Sigmoid colon (tissue), 7 donors: ENCODE results near the gene CYP24A1. TPM values are rescaled to one million over a fixed set of nuclear protein-coding genes. Genes with fewer than 3 reads are reported as not detected.

Experiments used
- DNase-seq: peaks from one replicate; pipeline ENCODE4 v3.0.0-alpha.2; 2019
- H3K27ac ChIP-seq, 4 donors: fragments of 200-600 bp; sonication (generic); one replicate each; pipeline ENCODE4 v1.5.1; 2016 to 2019; ENCODE audit warnings: mild to moderate bottlenecking in 1 of 4
- H3K27me3 ChIP-seq, 3 donors: fragments of 200-600 bp; sonication (generic); one replicate each; pipeline ENCODE4 v1.5.1; 2019; ENCODE audit warnings: mild to moderate bottlenecking in 1 of 3
- H3K36me3 ChIP-seq, 4 donors: fragments of 200-600 bp; sonication (generic); one replicate each; pipeline ENCODE4 v1.5.1; 2016 to 2019
- H3K4me1 ChIP-seq, 4 donors: fragments of 200-600 bp; sonication (generic); one replicate each; pipeline ENCODE4 v1.5.1; 2017 to 2019
- H3K4me3 ChIP-seq, 4 donors: fragments of 200-600 bp; sonication (generic); one replicate each; pipeline ENCODE4 v1.5.1; 2017 to 2019; ENCODE audit warnings: mild to moderate bottlenecking in 2 of 4, moderate library complexity in 1 of 4
- H3K9me3 ChIP-seq, 4 donors: fragments of 200-600 bp in 3 of 4; sonication (generic) in 3 of 4; one replicate each; pipeline versions ENCODE4 v1.5.1 to v1.6.1; 2013 to 2019
- EP300 ChIP-seq, 4 donors: sonication (generic); formaldehyde crosslinking; IDR thresholded peaks; one replicate each; pipeline ENCODE4 v1.6.1; 2017; ENCODE audit warnings: antibody characterized with exemption in 4 of 4
- POLR2A ChIP-seq, 2 donors: fragments of 450-650 bp; IDR thresholded peaks; one replicate each; pipeline ENCODE4 v1.6.1; 2016; ENCODE audit warnings: antibody characterized with exemption in 2 of 2, mild to moderate bottlenecking in 2 of 2, moderate library complexity in 2 of 2
- POLR2AphosphoS5 ChIP-seq, 4 donors: sonication (generic); formaldehyde crosslinking; IDR thresholded peaks; one replicate each; pipeline ENCODE4 v1.6.1; 2017; ENCODE audit warnings: antibody characterized with exemption in 4 of 4
- WGBS, 2 donors: extraction: QIAGEN DNeasy Blood & Tissue Kit; methylation state at CpG; one replicate each; pipeline ENCODE4 v1.1.7; 2013; 5-methylcytosine and 5-hydroxymethylcytosine counted together
- intact Hi-C: fragments of 100-400 bp; cut with DNase I; formaldehyde crosslinking; loops from one replicate; pipeline ENCODE4 v1.15.1; 2023
- polyA plus RNA-seq, 3 donors: library from polyadenylated mRNA; stranded (reverse); fragments of 200-250 nt; gene quantifications; one replicate each; pipeline ENCODE4 v1.2.3, GENCODE V29; 2013
- total RNA-seq, 4 donors: library from RNA; depleted of rRNA; stranded (reverse); fragments of >200 nt; gene quantifications; one replicate each; pipeline ENCODE4 v1.1.0, GENCODE V29; 2016
- TF ChIP-seq, protein P1 (sequence below), 4 experiments: fragments of 450-650 bp in 3 of 4; fragments of 200-600 bp in 1 of 4; IDR thresholded peaks; one replicate each; pipeline ENCODE4 v1.5.1; 2016 to 2019; ENCODE audit warnings: antibody characterized with exemption in 4 of 4, mild to moderate bottlenecking in 3 of 4, moderate library complexity in 2 of 4
- donor health status: healthy with polysubstance abuse.
- donor health status: Bipolar disorder and iron deficiency.
- donor health status: healthy.

The CYP24A1 gene
- total and polyA plus RNA-seq, 7 donors, result 0.26 to 1.8 TPM; not detected in 5

DNA sequence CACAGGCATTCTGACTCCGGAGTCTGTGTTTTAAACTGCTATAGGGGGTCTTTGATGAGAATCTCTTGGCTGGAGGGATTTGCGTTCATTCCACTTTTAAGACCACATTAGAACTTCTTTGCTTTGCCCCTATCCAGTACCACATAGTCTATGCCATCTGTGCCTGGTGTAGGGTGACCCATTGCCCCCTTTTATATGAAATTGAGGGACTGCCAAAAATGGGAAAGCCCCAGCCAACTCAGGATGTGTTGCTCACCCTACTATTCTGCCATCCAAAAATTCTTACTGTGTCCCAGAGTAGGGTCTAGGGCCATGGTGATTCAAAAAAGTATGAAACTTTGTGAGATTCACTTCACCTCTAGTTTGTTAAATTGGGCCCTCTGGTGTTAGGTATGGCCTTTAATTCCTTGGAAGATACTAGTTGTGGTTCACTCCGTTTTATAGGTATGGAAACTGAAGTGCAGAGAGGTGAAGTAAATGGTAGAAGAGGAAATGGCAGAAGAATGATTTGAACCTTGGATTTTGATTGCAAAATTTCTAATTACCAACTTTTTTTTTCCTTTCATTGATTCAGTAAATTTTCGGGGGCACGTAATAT lies 35.5 kb upstream of the CYP24A1 start:
- Histone ChIP-seq H3K27ac (peak overlapping the region in 1 of 4 donors; percentile 97), H3K4me3 (peak overlapping the region; percentile 82 to 98 (median 84)), H3K4me1 (peaks cover 0 to 49% (median 35%) of the 10 kb centered on the region in 4 donors), H3K27me3 (no peaks in the 10 kb centered on the region), H3K36me3 (no peaks in the 10 kb centered on the region), H3K9me3 (no peaks in the 10 kb centered on the region)
- DNase-seq, result no peak
- WGBS, 2 donors, result 86 to 89% methylated on average over 5 of the region's 5 CpGs
- no peak for TF ChIP-seq EP300 (IDR thresholded peaks at IDR 0.05)
- TF ChIP-seq POLR2A (IDR thresholded peaks at IDR 0.05), result no peak
- TF ChIP-seq POLR2AphosphoS5 (IDR thresholded peaks at IDR 0.05), result no peak
- TF ChIP-seq, protein P1, sequence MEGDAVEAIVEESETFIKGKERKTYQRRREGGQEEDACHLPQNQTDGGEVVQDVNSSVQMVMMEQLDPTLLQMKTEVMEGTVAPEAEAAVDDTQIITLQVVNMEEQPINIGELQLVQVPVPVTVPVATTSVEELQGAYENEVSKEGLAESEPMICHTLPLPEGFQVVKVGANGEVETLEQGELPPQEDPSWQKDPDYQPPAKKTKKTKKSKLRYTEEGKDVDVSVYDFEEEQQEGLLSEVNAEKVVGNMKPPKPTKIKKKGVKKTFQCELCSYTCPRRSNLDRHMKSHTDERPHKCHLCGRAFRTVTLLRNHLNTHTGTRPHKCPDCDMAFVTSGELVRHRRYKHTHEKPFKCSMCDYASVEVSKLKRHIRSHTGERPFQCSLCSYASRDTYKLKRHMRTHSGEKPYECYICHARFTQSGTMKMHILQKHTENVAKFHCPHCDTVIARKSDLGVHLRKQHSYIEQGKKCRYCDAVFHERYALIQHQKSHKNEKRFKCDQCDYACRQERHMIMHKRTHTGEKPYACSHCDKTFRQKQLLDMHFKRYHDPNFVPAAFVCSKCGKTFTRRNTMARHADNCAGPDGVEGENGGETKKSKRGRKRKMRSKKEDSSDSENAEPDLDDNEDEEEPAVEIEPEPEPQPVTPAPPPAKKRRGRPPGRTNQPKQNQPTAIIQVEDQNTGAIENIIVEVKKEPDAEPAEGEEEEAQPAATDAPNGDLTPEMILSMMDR (IDR thresholded peaks at IDR 0.05), result no peak
- intact Hi-C loops, result loop anchor here (5.0 to 10.0 kb wide), 3 partner anchors 295 to 632 kb away; partner anchors contain the start of gene ZNF217

- peak overlapping the region; percentile 82 to 98 (median 84) for H3K4me3 ChIP-seq
- H3K4me1 ChIP-seq, result peaks cover 0 to 48% (median 35%) of the 10 kb centered on the region in 4 donors
- no peaks in the 10 kb centered on the region for H3K36me3 ChIP-seq
- intact Hi-C loops, result loop anchor here (5.0 to 10.0 kb wide), 3 partner anchors 294 to 631 kb away; partner anchors contain the start of gene ZNF217
- WGBS, 2 donors, result 1 to 4% methylated on average over 15 of the region's 15 CpGs
- TF ChIP-seq, protein P1 (IDR thresholded peaks at IDR 0.05), result no peak
- TF ChIP-seq POLR2AphosphoS5 (IDR thresholded peaks at IDR 0.05) (no peak), POLR2A (IDR thresholded peaks at IDR 0.05) (no peak), EP300 (IDR thresholded peaks at IDR 0.05) (no peak)
- H3K27me3 ChIP-seq, result no peaks in the 10 kb centered on the region
- no peak for DNase-seq
- peak overlapping the region; percentile 88 to 97 (median 90) for H3K27ac ChIP-seq
- H3K9me3 ChIP-seq, result no peaks in the 10 kb centered on the region
Observed at GRCh38 chr20:54208548-54209176, 34.9 kb upstream of the CYP24A1 start.

DNA sequence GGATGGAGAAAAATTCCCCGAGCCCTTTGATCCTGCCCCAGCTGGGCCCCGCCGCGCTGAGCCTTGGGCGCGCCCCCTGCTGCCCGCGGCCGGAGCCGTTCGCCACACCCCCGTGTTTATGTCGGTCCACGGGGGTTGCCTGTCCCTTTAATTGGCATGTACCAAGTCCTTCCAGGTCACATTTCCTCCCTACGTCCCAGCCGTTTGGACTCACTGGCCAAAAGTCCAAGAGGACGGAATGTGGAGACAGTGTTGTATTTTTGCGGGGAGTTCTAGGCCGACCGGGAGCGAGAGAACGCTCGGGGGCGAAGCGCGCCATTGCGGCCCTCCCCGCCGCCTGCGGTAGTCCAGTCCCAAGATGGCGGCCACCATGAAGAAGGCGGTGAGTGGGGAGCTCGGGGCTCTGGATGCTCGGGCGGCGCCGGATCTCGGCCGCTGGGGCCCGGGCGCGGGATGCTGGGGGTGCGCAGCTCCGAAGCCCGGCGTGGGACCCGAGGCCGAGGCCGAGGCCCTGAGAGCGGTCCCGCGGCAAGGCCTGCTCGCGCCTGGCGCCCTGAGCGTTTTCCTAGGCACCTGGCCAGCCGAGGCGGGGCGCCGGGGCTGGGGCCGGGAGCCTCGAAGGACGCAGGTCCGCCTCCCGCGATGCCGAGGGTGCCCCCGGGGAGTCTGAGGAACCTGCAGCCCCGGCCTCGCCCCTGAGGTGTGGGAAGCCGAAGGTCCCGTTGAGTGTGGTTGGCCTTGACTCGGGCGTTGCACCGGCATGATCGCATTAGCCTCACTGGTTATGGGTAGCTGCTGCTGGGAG lies 34.2 kb upstream of the CYP24A1 start, which contains the start of gene PFDN4:
TSS of gene PFDN4 (plus strand) at position 345 of the 805 bp plus-strand sequence. CDS start at position 359, 14 bp downstream.
- peak within 1 kb of the TSS; percentile 82 to 98 (median 84) for H3K4me3 ChIP-seq
- DNase-seq, result peak; percentile 85
- no peaks in the 10 kb centered on the region for H3K27me3 ChIP-seq
- TF ChIP-seq POLR2A (IDR thresholded peaks at IDR 0.05), result no peak
- peak in 1 of 4 donors; percentile 7 for TF ChIP-seq EP300 (IDR thresholded peaks at IDR 0.05)
- TF ChIP-seq, protein P1 (IDR thresholded peaks at IDR 0.05), result peak in 3 of 4 experiments; percentile 68 to 79 (median 76)
- TF ChIP-seq POLR2AphosphoS5 (IDR thresholded peaks at IDR 0.05), result peak in 3 of 4 donors; percentile 29 to 63 (median 51)
- peaks cover 0 to 41% (median 30%) of the 10 kb centered on the region in 4 donors for H3K4me1 ChIP-seq
- H3K36me3 ChIP-seq, result no peaks in the 10 kb centered on the region
- no peaks in the 10 kb centered on the region for H3K9me3 ChIP-seq
- peak within 1 kb of the TSS; percentile 88 to 97 (median 90) for H3K27ac ChIP-seq
- intact Hi-C loops, result loop anchor here (5.0 to 10.0 kb wide), 3 partner anchors 293 to 631 kb away; partner anchors contain the start of gene ZNF217
- WGBS, 2 donors, result 0 to 1% methylated on average over 76 of the region's 76 CpGs

GRCh38 chr20:54207053-54207742 lies 33.4 kb upstream of the CYP24A1 start:
- no peak for DNase-seq
- Histone ChIP-seq H3K36me3 (no peaks in the 10 kb centered on the region), H3K4me3 (peak overlapping the region; percentile 82 to 98 (median 84)), H3K27me3 (no peaks in the 10 kb centered on the region), H3K27ac (peak overlapping the region; percentile 88 to 97 (median 90)), H3K9me3 (no peaks in the 10 kb centered on the region), H3K4me1 (peaks cover 0 to 34% (median 23%) of the 10 kb centered on the region in 4 donors)
- 32 to 63% methylated on average over 7 of the region's 7 CpGs for WGBS, 2 donors
- intact Hi-C loops, result loop anchor here (5.0 to 10.0 kb wide), 3 partner anchors 292 to 630 kb away; partner anchors contain the start of gene ZNF217
- TF ChIP-seq POLR2AphosphoS5 (IDR thresholded peaks at IDR 0.05), result no peak
- no peak for TF ChIP-seq POLR2A (IDR thresholded peaks at IDR 0.05)
- TF ChIP-seq, protein P1 (IDR thresholded peaks at IDR 0.05), result no peak
- TF ChIP-seq EP300 (IDR thresholded peaks at IDR 0.05), result no peak
